ENCODE measurements around the gene RSU1.

GRCh38 chr10:16648366-16648765 is 168.9 kb downstream of the RSU1 start:
- TF ChIP-seq, protein P1, sequence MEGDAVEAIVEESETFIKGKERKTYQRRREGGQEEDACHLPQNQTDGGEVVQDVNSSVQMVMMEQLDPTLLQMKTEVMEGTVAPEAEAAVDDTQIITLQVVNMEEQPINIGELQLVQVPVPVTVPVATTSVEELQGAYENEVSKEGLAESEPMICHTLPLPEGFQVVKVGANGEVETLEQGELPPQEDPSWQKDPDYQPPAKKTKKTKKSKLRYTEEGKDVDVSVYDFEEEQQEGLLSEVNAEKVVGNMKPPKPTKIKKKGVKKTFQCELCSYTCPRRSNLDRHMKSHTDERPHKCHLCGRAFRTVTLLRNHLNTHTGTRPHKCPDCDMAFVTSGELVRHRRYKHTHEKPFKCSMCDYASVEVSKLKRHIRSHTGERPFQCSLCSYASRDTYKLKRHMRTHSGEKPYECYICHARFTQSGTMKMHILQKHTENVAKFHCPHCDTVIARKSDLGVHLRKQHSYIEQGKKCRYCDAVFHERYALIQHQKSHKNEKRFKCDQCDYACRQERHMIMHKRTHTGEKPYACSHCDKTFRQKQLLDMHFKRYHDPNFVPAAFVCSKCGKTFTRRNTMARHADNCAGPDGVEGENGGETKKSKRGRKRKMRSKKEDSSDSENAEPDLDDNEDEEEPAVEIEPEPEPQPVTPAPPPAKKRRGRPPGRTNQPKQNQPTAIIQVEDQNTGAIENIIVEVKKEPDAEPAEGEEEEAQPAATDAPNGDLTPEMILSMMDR (optimal IDR thresholded peaks at IDR 0.05 in 1 of 3, IDR thresholded peaks at IDR 0.05 in 1 of 3, conservative IDR thresholded peaks at IDR 0.05 in 1 of 3; ENCODE audit: extremely low read depth in 1 of 3, insufficient read depth in 2 of 3, low read length in 3 of 3) = no peak
- no peak for TF ChIP-seq EZH2 (IDR thresholded peaks at IDR 0.05; ENCODE audit: low read length)
